ENCODE data around the gene ANKLE2. TPM values are rescaled to one million over a fixed set of nuclear protein-coding genes. Genes with fewer than 3 reads are reported as not detected.

Gene ANKLE2
- total and polyA plus RNA-seq, 10 donors: 25.7 to 86.5 (median 76.2) TPM

- peaks cover 0 to 15% (median 0%) of the 10 kb centered on the region in 6 donors for H3K4me1 ChIP-seq
- WGBS, 5 donors: 91 to 96% (median 95%) methylated on average over 9 of the region's 9 CpGs
- TF ChIP-seq POLR2A (IDR thresholded peaks at IDR 0.05) (no peak), CTCF (IDR thresholded peaks at IDR 0.05 in 8 of 11, conservative IDR thresholded peaks at IDR 0.05 in 3 of 11) (no peak), POLR2AphosphoS5 (IDR thresholded peaks at IDR 0.05) (no peak)
- H3K9me3 ChIP-seq: peaks cover 0 to 22% (median 11%) of the 10 kb centered on the region in 8 donors
- DNase-seq: no peak
- H3K4me3 ChIP-seq: no peak overlapping the region
- intact Hi-C loops (cut with DNase I; ENCODE audit: low total_unique reads): no loop called here
- H3K36me3 ChIP-seq: peaks cover 0 to 67% (median 4%) of the 10 kb centered on the region in 6 donors
- H3K27ac ChIP-seq: no peak overlapping the region
- no peaks in the 10 kb centered on the region for H3K27me3 ChIP-seq (replicated peaks in 1 of 7)
Observed at GRCh38 chr12:132703641-132704040, 58.0 kb downstream of the ANKLE2 start.

- TF ChIP-seq POLR2A (IDR thresholded peaks at IDR 0.05) (no peak), POLR2AphosphoS5 (IDR thresholded peaks at IDR 0.05) (no peak), CTCF (IDR thresholded peaks at IDR 0.05 in 8 of 11, conservative IDR thresholded peaks at IDR 0.05 in 3 of 11) (no peak)
- peaks cover 0 to 15% (median 0%) of the 10 kb centered on the region in 6 donors for H3K4me1 ChIP-seq
- intact Hi-C loops (cut with DNase I; ENCODE audit: low total_unique reads): no loop called here
- DNase-seq: no peak
- H3K4me3 ChIP-seq: no peak overlapping the region
- H3K27me3 ChIP-seq (replicated peaks in 1 of 7): no peaks in the 10 kb centered on the region
- H3K27ac ChIP-seq: no peak overlapping the region
- peaks cover 0 to 70% (median 9%) of the 10 kb centered on the region in 6 donors for H3K36me3 ChIP-seq
- 71 to 100% (median 80%) methylated on average over 1 to 4 of the region's 4 CpGs for WGBS, 5 donors
- H3K9me3 ChIP-seq: peaks cover 0 to 12% (median 3%) of the 10 kb centered on the region in 8 donors
Observed at GRCh38 chr12:132702640-132703039, 59.0 kb downstream of the ANKLE2 start.

GRCh38 chr12:132700212-132700822, 61.3 kb downstream of the ANKLE2 start:
- no peaks in the 10 kb centered on the region for H3K9me3 ChIP-seq
- WGBS, 5 donors: 70 to 87% (median 78%) methylated on average over 10 of the region's 10 CpGs
- DNase-seq: no peak
- H3K36me3 ChIP-seq: peaks cover 0 to 93% (median 12%) of the 10 kb centered on the region in 6 donors
- peaks cover 0 to 15% (median 0%) of the 10 kb centered on the region in 6 donors for H3K4me1 ChIP-seq
- no peak for TF ChIP-seq POLR2A (IDR thresholded peaks at IDR 0.05)
- no peak for TF ChIP-seq POLR2AphosphoS5 (IDR thresholded peaks at IDR 0.05)
- TF ChIP-seq CTCF (IDR thresholded peaks at IDR 0.05 in 8 of 11, conservative IDR thresholded peaks at IDR 0.05 in 3 of 11): no peak
- intact Hi-C loops (cut with DNase I; ENCODE audit: low total_unique reads): no loop called here
- H3K4me3 ChIP-seq: no peak overlapping the region
- H3K27ac ChIP-seq: no peak overlapping the region
- H3K27me3 ChIP-seq (replicated peaks in 1 of 7): no peaks in the 10 kb centered on the region

GRCh38 chr12:132698341-132698740, 63.3 kb downstream of the ANKLE2 start:
- DNase-seq: no peak
- intact Hi-C loops (cut with DNase I; ENCODE audit: low total_unique reads): no loop called here
- 73 to 92% (median 83%) methylated on average over 5 of the region's 5 CpGs for WGBS, 5 donors
- no peak for TF ChIP-seq POLR2AphosphoS5 (IDR thresholded peaks at IDR 0.05)
- no peak for TF ChIP-seq CTCF (IDR thresholded peaks at IDR 0.05 in 8 of 11, conservative IDR thresholded peaks at IDR 0.05 in 3 of 11)
- no peak for TF ChIP-seq POLR2A (IDR thresholded peaks at IDR 0.05)
- no peaks in the 10 kb centered on the region for H3K9me3 ChIP-seq
- H3K4me3 ChIP-seq: no peak overlapping the region
- H3K27ac ChIP-seq: no peak overlapping the region
- no peaks in the 10 kb centered on the region for H3K27me3 ChIP-seq (replicated peaks in 1 of 7)
- peaks cover 0 to 15% (median 0%) of the 10 kb centered on the region in 6 donors for H3K4me1 ChIP-seq
- peaks cover 0 to 79% (median 12%) of the 10 kb centered on the region in 6 donors for H3K36me3 ChIP-seq

Data from spleen (tissue), 11 donors.